NCI-H774 (cell line): Measurements from ENCODE around the gene SAFB2.

Experiments
- DNase-seq: peaks from one replicate; lab custom pipeline; 2025; lab: John Stamatoyannopoulos, UW

The SAFB2 gene

DNA sequence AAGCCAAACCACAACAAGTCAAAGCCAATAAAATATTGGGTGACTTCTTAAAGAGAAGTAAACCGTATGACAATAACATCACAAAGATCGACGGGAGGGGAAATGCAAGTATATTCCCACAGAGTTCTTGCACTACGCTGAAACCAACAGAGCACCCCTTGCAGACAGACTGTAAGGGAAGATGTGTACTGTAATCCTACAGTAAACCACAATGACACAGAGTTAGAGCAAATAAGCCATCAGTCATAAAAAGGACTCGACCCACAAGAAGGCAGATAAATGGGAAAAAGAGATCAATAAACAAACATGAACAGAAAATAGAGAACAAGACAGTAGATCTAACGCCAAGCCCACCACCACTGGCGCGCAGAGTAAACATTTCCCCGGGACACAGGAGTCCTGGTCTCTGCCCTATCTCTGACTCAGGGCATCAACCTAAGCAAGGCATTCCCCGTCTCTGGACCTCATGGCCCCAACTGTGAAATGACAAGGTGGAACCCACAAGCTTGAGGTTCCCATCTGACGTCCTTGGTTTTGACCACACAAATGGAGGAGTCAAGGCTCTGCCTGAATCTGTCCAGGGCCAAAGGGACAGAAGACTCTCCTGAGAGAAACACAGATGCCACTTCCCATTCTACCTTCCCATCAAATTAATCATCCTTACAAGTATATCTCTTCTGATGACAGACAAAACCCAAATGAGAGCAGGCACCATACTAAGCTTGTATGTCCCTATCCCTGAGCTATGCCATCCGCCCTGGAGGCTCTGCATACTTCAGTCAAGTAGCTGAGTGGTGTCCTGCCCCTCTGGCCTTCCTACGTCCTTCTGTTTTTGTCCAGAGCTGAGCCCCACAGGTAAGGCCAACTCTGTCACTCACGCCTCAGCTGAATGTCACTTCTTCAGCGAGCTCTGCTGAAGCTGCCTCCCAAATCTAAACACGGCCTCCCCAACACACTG is 15.0 kb downstream of the SAFB2 start:
- no peak for DNase-seq

DNA sequence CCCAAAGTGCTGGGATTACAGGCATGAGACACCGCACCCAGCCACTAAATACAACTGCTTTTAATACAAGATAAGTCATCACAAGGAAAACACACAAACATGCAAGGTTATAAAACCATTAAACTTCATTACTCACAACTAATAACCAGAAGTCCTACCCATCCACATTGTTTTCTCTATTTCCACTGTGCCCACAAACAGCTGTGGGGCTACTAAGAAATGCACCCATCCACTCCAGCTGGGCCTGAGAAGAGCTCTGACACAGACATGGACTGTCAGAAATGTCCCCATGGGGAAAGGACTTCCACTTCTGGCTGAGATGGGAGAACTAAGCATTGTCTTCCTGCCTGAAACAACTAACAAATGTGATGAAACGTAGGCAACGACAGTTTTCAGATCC is 17.2 kb downstream of the SAFB2 start:
- no peak for DNase-seq

- no peak for DNase-seq
Observed at GRCh38 chr19:5603626-5604025, 18.9 kb downstream of the SAFB2 start.

DNA sequence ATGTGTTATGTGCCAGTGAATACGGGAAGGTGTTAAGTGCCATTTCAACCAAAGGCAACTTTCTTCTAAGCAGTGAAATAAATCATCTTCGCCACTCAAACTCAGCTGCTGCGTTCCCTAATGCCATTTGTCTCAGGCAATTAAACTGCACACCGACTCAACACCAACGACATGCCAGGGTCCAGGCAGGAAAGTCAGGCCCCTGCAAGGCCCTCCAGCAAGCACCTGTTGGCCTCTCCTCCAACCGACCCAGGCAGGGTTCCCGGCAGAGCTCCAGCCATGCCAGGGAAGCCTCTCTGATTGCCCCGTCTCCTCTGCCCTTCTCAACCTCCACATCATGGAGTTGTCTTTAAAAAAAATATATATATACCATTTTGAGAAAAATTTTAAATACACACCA is 21.8 kb downstream of the SAFB2 start:
- DNase-seq, result no peak

DNA sequence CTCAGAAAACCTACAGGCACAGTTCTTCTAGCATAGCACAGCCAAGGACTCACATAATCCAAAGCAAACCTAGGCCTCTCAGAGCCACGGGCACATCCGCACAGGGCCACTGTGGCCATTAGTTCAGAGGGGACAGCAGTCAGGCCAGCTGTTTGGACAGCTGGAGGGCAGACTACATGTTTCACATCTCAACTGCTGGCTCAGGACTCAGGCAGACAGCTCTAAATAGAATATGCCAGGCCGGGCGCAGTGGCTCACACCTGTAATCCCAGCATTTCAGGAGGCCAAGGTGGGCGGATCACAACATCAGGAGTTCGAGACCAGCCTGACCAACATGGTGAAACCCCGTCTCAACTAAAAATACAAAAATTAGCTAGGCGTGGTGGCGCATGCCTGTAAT is 26.8 kb downstream of the SAFB2 start:
- no peak for DNase-seq

- peak; percentile 24 for DNase-seq
Observed at GRCh38 chr19:5595129-5595528, 27.4 kb downstream of the SAFB2 start.

GRCh38 chr19:5594521-5594950 is 28.0 kb downstream of the SAFB2 start:
- DNase-seq, result no peak

DNA sequence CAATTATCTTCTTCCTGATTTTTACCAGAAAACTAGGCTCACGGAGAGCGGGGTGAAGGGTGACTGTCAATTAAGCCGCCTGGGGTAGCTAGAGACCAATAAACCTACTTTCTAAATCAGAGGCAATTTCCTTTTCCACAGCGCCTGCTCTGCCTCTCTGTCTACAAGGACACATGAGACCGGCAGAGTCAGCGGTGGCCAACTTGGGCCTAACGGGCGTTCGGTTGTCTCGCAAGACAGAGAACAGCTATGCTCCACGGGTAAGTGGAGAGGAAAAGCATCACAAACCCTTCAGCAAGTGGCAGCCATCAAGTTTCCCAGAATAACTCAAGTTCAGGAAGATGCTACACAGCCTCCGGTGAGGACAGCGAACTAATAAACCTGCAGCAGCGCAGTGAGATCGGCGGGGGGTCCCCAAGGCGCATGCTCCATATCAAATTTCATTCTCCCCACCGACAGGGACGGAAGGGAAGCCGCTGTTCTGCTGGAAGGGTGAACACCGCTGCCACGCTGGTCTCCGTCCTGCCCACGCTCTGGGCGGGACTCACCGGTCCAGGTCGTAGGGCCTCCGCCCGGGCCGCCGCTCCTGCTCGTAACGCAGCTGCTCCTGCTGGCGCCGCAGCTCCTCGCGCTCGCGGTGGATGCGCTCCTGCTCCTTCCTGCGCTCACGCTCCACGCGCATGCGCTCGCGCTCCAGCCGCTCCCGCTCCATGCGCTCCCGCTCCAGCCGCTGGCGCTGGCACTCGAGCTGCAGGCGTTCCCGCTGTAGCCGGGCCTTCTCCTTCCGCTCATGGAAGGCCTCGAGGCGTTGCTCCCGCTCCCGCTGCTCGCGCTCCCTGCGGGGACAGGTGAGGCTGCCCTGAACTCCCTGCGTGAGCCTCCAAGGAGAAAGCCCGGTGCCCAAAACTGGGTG is 29.0 kb downstream of the SAFB2 start:
- DNase-seq, result no peak

GRCh38 chr19:5592531-5593342 is 29.8 kb downstream of the SAFB2 start:
- DNase-seq, result no peak

GRCh38 chr19:5591476-5591875 is 31.1 kb downstream of the SAFB2 start:
- DNase-seq, result no peak

DNA sequence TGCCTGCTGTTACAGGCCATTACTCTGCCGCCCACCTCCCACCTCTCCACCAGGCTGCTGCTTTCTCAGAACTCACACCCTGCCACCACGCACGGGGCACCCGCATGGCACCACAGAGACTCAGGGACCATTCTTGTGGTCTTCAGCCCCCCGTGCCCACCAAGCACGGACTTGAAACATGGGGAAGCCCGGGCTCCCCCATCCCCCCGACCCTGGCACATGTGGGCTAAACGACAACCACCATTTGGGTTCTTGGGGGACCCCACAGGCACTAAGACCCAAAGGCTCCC is 31.8 kb downstream of the SAFB2 start:
- DNase-seq, result no peak

DNA sequence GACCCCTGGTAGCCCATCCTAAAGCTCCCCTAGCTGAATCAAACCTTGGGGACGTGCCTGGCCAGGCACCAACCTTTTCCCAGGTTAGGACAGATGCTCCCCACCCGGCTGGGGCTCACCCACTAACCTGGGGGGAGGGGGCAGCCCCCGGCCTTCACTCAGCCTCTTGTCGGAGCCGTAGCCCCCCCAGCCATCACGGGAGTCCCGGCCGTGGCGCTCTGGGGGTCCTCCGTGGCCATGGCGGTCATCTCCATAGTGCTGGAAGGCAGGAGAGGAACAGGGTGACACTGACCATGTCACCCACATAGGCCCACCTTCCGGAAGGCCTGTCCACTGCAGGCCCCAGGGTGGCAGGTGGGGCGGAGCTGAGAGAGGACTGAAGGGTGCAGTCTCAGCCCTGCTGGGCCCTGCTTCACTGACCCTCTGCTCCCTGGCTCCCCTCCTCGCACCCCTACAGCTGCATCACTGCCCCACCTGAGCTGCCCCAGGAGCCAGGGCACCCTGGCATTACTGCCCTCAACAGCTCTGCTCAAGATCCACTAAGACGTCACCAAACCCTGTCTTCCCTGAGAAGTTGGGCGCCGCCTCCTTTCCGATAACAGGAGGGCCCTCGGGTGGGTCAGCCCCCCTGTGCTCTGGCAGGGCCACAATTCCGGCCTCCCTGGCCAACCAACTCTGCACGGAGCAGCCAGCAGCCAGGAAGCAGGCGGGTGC is 32.3 kb downstream of the SAFB2 start:
- no peak for DNase-seq

- DNase-seq, result no peak
Observed at GRCh38 chr19:5588906-5589676, 33.5 kb downstream of the SAFB2 start.

DNA sequence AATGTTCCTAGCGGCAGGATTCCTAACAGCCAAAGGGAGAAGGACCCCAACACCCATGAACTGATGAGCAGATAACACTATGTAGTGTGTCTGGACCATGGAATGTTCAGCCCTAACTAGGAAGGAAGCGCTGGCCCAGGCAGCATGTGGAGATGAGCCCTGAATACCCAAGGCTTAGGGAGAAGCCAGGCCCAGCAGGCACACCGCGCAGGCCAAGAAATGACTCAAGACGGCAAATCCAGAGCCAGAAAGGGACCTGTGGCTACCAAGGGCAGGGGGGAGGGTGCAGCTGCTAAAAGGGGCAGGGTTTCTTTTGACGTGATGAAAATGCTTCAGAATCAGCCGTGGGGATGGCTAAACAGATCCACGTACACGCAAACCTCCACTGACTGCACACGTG is 34.1 kb downstream of the SAFB2 start:
- DNase-seq, result no peak

GRCh38 chr19:5587661-5588060 is 34.9 kb downstream of the SAFB2 start:
- DNase-seq, result peak; percentile 87

GRCh38 chr19:5587071-5587455 is 35.5 kb downstream of the SAFB2 start:
- DNase-seq, result no peak

GRCh38 chr19:5586300-5587070 is 36.1 kb downstream of the SAFB2 start:
- no peak for DNase-seq

GRCh38 chr19:5585461-5586299 is 36.9 kb downstream of the SAFB2 start:
- DNase-seq, result no peak

DNA sequence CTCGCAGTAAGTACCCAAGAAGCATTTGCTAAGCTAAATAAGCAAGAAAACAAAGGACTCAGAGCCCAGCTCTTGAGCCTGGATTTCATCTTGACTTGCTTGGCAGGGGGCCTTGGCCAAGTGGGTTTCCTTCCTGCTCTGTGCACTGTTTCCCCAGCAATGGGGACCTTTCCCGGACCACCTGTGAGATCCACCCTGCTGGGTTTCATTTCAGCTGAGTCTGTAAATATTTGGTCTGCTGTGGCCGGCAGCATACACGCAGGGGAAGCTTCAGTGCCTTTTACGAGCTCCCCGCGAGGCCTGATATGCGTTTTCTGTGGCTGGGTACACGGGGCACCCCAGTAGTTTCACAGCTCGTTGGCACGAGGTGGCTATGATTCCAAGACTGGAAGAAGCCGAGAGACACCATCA is 42.4 kb downstream of the SAFB2 start:
- no peak for DNase-seq
